ENCODE data around the gene PDE4D.

PDE4D gene

GRCh38 chr5:59829922-59830321 is 63.6 kb downstream of the PDE4D start:
- Histone ChIP-seq H3K4me3 (ENCODE audit: low read depth in 1 of 2, low read length in 2 of 2) (no peak overlapping the region), H3K27me3 (ENCODE audit: control insufficient read depth in 1 of 2, insufficient read depth in 2 of 2, low read length in 2 of 2) (no peaks in the 10 kb centered on the region), H3K27ac (ENCODE audit: low read depth, low read length) (no peak overlapping the region), H3K36me3 (ENCODE audit: control insufficient read depth in 1 of 2, insufficient read depth in 2 of 2, low read length in 2 of 2) (no peaks in the 10 kb centered on the region), H3K4me1 (ENCODE audit: control insufficient read depth in 1 of 2, insufficient read depth in 2 of 2, low read length in 2 of 2) (peaks cover 0 to 14% of the 10 kb centered on the region in 2 donors), H3K9ac (ENCODE audit: low read depth in 1 of 2, low read length in 2 of 2) (no peak overlapping the region), H3K9me3 (ENCODE audit: control insufficient read depth in 1 of 2, low read length in 2 of 2) (no peaks in the 10 kb centered on the region)

- Histone ChIP-seq H3K9me3 (ENCODE audit: control insufficient read depth in 1 of 2, low read length in 2 of 2) (no peaks in the 10 kb centered on the region), H3K36me3 (ENCODE audit: control insufficient read depth in 1 of 2, insufficient read depth in 2 of 2, low read length in 2 of 2) (no peaks in the 10 kb centered on the region), H3K4me3 (ENCODE audit: low read depth in 1 of 2, low read length in 2 of 2) (no peak overlapping the region), H3K4me1 (ENCODE audit: control insufficient read depth in 1 of 2, insufficient read depth in 2 of 2, low read length in 2 of 2) (peaks cover 0 to 14% of the 10 kb centered on the region in 2 donors), H3K27me3 (ENCODE audit: control insufficient read depth in 1 of 2, insufficient read depth in 2 of 2, low read length in 2 of 2) (no peaks in the 10 kb centered on the region), H3K27ac (ENCODE audit: low read depth, low read length) (no peak overlapping the region), H3K9ac (ENCODE audit: low read depth in 1 of 2, low read length in 2 of 2) (no peak overlapping the region)
Measured at GRCh38 chr5:59829386-59829785, 64.1 kb downstream of the PDE4D start.

DNA sequence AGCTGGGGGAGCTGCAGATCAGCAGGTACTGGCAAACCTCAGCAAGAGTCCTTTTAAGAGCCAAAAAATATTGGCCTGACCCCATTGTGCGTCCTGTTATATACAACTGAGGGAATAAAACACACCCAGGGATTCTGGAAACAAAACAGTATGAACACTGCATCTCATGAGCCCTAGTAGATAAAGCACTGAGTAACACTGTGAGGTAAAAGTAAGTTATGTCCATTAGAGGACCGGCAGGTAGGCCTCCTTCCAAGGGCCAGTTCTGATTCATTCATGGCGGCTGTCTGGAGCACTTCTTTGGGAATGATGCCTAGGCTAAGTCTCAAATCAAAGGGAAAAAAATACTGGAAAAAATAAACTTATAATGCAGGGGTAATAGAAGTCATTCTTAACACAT is 64.9 kb downstream of the PDE4D start:
- Histone ChIP-seq H3K9ac (ENCODE audit: low read depth in 1 of 2, low read length in 2 of 2) (no peak overlapping the region), H3K27ac (ENCODE audit: low read depth, low read length) (no peak overlapping the region), H3K4me1 (ENCODE audit: control insufficient read depth in 1 of 2, insufficient read depth in 2 of 2, low read length in 2 of 2) (peaks cover 0 to 14% of the 10 kb centered on the region in 2 donors), H3K36me3 (ENCODE audit: control insufficient read depth in 1 of 2, insufficient read depth in 2 of 2, low read length in 2 of 2) (no peaks in the 10 kb centered on the region), H3K27me3 (ENCODE audit: control insufficient read depth in 1 of 2, insufficient read depth in 2 of 2, low read length in 2 of 2) (no peaks in the 10 kb centered on the region), H3K4me3 (ENCODE audit: low read depth in 1 of 2, low read length in 2 of 2) (no peak overlapping the region), H3K9me3 (ENCODE audit: control insufficient read depth in 1 of 2, low read length in 2 of 2) (no peaks in the 10 kb centered on the region)

- Histone ChIP-seq H3K36me3 (ENCODE audit: control insufficient read depth in 1 of 2, insufficient read depth in 2 of 2, low read length in 2 of 2) (no peaks in the 10 kb centered on the region), H3K9me3 (ENCODE audit: control insufficient read depth in 1 of 2, low read length in 2 of 2) (no peaks in the 10 kb centered on the region), H3K4me3 (ENCODE audit: low read depth in 1 of 2, low read length in 2 of 2) (no peak overlapping the region), H3K9ac (ENCODE audit: low read depth in 1 of 2, low read length in 2 of 2) (no peak overlapping the region), H3K27me3 (ENCODE audit: control insufficient read depth in 1 of 2, insufficient read depth in 2 of 2, low read length in 2 of 2) (no peaks in the 10 kb centered on the region), H3K27ac (ENCODE audit: low read depth, low read length) (no peak overlapping the region), H3K4me1 (ENCODE audit: control insufficient read depth in 1 of 2, insufficient read depth in 2 of 2, low read length in 2 of 2) (peaks cover 0 to 14% of the 10 kb centered on the region in 2 donors)
Measured at GRCh38 chr5:59826996-59827395, 66.5 kb downstream of the PDE4D start.

DNA sequence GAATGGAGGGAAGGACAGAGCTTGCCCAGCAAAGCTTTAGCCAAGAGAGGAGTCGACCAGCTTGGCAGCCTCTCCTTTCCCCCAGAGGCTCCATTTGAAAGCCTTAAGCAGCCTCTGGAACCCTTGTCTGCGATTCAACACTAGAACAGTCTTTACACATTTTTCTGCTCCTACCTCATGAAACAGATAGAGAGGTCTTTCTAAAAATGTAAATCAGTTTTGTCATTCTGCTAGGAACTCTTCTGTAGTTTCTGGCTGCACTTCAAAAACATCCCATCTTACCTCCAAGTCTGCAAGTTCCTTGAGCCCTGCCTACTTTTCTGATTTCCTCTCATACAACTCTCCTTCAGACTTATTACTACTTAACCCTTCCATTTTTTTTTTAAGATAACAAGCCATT is 70.1 kb downstream of the PDE4D start:
- Histone ChIP-seq H3K4me3 (ENCODE audit: low read depth in 1 of 2, low read length in 2 of 2) (no peak overlapping the region), H3K36me3 (ENCODE audit: control insufficient read depth in 1 of 2, insufficient read depth in 2 of 2, low read length in 2 of 2) (no peaks in the 10 kb centered on the region), H3K9ac (ENCODE audit: low read depth in 1 of 2, low read length in 2 of 2) (no peak overlapping the region), H3K27me3 (ENCODE audit: control insufficient read depth in 1 of 2, insufficient read depth in 2 of 2, low read length in 2 of 2) (no peaks in the 10 kb centered on the region), H3K4me1 (ENCODE audit: control insufficient read depth in 1 of 2, insufficient read depth in 2 of 2, low read length in 2 of 2) (peaks cover 0 to 14% of the 10 kb centered on the region in 2 donors), H3K27ac (ENCODE audit: low read depth, low read length) (no peak overlapping the region), H3K9me3 (ENCODE audit: control insufficient read depth in 1 of 2, low read length in 2 of 2) (no peaks in the 10 kb centered on the region)

DNA sequence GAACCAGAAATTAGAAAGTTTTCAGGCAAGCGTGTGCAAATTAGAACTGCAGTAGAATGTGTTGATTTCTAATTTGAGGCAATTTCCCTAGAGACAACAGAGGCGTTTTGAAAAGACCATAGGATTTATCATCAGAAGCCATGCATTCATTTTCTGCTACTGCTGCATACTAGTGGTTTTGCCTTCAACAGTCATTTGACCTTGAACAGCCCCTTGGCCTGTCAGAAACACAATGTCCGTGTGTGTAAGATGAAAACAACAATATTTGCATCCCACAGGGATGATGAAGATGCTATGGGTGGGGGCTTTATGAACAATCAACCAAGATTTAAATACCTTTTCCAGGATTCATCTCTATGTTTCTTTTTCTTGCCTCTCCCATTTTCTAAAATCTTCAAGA is 73.7 kb downstream of the PDE4D start:
- no peaks in the 10 kb centered on the region for H3K27me3 ChIP-seq (ENCODE audit: control insufficient read depth in 1 of 2, insufficient read depth in 2 of 2, low read length in 2 of 2)
- no peak overlapping the region for H3K27ac ChIP-seq (ENCODE audit: low read depth, low read length)
- H3K4me3 ChIP-seq (ENCODE audit: low read depth in 1 of 2, low read length in 2 of 2): no peak overlapping the region
- no peaks in the 10 kb centered on the region for H3K9me3 ChIP-seq (ENCODE audit: control insufficient read depth in 1 of 2, low read length in 2 of 2)
- H3K4me1 ChIP-seq (ENCODE audit: control insufficient read depth in 1 of 2, insufficient read depth in 2 of 2, low read length in 2 of 2): no peaks in the 10 kb centered on the region
- no peak overlapping the region for H3K9ac ChIP-seq (ENCODE audit: low read depth in 1 of 2, low read length in 2 of 2)
- H3K36me3 ChIP-seq (ENCODE audit: control insufficient read depth in 1 of 2, insufficient read depth in 2 of 2, low read length in 2 of 2): no peaks in the 10 kb centered on the region

DNA sequence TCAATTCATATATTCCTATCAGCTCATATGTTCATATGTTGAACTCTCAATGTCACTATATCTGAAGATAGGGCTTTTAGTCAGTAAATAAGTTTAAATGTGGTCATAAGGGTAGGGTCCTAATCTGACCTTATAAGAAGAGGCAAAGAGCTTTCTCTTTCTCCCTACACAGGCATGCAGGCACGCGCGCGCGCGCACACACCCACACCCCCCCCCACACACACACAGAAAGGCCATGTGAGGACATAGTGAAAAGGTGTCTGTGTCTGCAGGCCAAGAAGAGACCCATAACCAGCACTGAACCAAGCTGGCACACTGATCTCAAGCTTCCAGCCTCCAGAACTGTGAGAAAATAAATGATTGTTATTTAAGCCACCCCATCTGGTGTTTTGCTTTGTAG is 76.0 kb downstream of the PDE4D start:
- Histone ChIP-seq H3K9me3 (ENCODE audit: control insufficient read depth in 1 of 2, low read length in 2 of 2) (no peaks in the 10 kb centered on the region), H3K27me3 (ENCODE audit: control insufficient read depth in 1 of 2, insufficient read depth in 2 of 2, low read length in 2 of 2) (no peaks in the 10 kb centered on the region), H3K36me3 (ENCODE audit: control insufficient read depth in 1 of 2, insufficient read depth in 2 of 2, low read length in 2 of 2) (no peaks in the 10 kb centered on the region), H3K27ac (ENCODE audit: low read depth, low read length) (no peak overlapping the region), H3K9ac (ENCODE audit: low read depth in 1 of 2, low read length in 2 of 2) (no peak overlapping the region), H3K4me3 (ENCODE audit: low read depth in 1 of 2, low read length in 2 of 2) (no peak overlapping the region), H3K4me1 (ENCODE audit: control insufficient read depth in 1 of 2, insufficient read depth in 2 of 2, low read length in 2 of 2) (peaks cover 0 to 4% of the 10 kb centered on the region in 2 donors)

DNA sequence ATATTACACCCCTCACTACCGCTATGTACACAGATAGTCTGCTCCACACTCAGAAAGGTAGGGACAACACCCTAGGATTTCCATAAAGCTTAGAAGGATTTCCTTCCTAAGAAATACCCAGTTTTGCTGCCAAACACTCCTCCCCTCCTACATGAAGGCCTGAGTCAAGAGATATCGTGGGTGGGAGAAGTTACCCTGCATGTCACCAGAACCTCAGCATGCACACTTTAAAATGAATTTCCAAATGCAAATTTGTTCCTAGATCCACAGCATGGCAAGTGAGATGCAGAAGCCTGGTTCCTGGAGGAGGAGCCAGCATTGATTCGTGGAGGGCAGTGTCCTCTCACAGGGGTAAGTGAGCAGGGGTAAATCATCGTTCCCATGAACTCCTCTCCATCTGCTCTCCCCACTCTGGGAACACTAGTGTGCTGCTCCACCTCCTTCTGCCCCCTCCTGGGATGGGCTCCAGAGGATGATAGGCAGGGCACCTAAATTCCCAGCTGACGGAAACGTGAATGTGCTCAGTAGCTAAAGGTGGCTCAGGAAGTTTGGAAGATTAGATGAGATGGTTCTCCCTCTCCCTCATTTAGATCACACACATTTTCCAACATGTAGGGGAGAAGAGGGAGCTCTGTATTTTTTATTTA is 76.7 kb downstream of the PDE4D start:
- Histone ChIP-seq H3K27me3 (ENCODE audit: control insufficient read depth in 1 of 2, insufficient read depth in 2 of 2, low read length in 2 of 2) (no peaks in the 10 kb centered on the region), H3K36me3 (ENCODE audit: control insufficient read depth in 1 of 2, insufficient read depth in 2 of 2, low read length in 2 of 2) (no peaks in the 10 kb centered on the region), H3K4me3 (ENCODE audit: low read depth in 1 of 2, low read length in 2 of 2) (no peak overlapping the region), H3K9ac (ENCODE audit: low read depth in 1 of 2, low read length in 2 of 2) (no peak overlapping the region), H3K9me3 (ENCODE audit: control insufficient read depth in 1 of 2, low read length in 2 of 2) (no peaks in the 10 kb centered on the region), H3K4me1 (ENCODE audit: control insufficient read depth in 1 of 2, insufficient read depth in 2 of 2, low read length in 2 of 2) (peaks cover 0 to 4% of the 10 kb centered on the region in 2 donors), H3K27ac (ENCODE audit: low read depth, low read length) (no peak overlapping the region)

GRCh38 chr5:59814537-59814872 is 79.0 kb downstream of the PDE4D start:
- Histone ChIP-seq H3K27me3 (ENCODE audit: control insufficient read depth in 1 of 2, insufficient read depth in 2 of 2, low read length in 2 of 2) (no peaks in the 10 kb centered on the region), H3K4me1 (ENCODE audit: control insufficient read depth in 1 of 2, insufficient read depth in 2 of 2, low read length in 2 of 2) (peaks cover 0 to 9% of the 10 kb centered on the region in 2 donors), H3K36me3 (ENCODE audit: control insufficient read depth in 1 of 2, insufficient read depth in 2 of 2, low read length in 2 of 2) (no peaks in the 10 kb centered on the region), H3K9ac (ENCODE audit: low read depth in 1 of 2, low read length in 2 of 2) (no peak overlapping the region), H3K9me3 (ENCODE audit: control insufficient read depth in 1 of 2, low read length in 2 of 2) (no peaks in the 10 kb centered on the region), H3K4me3 (ENCODE audit: low read depth in 1 of 2, low read length in 2 of 2) (no peak overlapping the region), H3K27ac (ENCODE audit: low read depth, low read length) (no peak overlapping the region)

- Histone ChIP-seq H3K4me1 (ENCODE audit: control insufficient read depth in 1 of 2, insufficient read depth in 2 of 2, low read length in 2 of 2) (peaks cover 0 to 9% of the 10 kb centered on the region in 2 donors), H3K9ac (ENCODE audit: low read depth in 1 of 2, low read length in 2 of 2) (no peak overlapping the region), H3K27me3 (ENCODE audit: control insufficient read depth in 1 of 2, insufficient read depth in 2 of 2, low read length in 2 of 2) (no peaks in the 10 kb centered on the region), H3K9me3 (ENCODE audit: control insufficient read depth in 1 of 2, low read length in 2 of 2) (no peaks in the 10 kb centered on the region), H3K27ac (ENCODE audit: low read depth, low read length) (no peak overlapping the region), H3K4me3 (ENCODE audit: low read depth in 1 of 2, low read length in 2 of 2) (no peak overlapping the region), H3K36me3 (ENCODE audit: control insufficient read depth in 1 of 2, insufficient read depth in 2 of 2, low read length in 2 of 2) (no peaks in the 10 kb centered on the region)
Measured at GRCh38 chr5:59813761-59814536, 79.6 kb downstream of the PDE4D start.

All from duodenal mucosa (tissue), 2 donors.